HG02852 (cell line): ENCODE data around the gene CENPQ.

ENCODE experiments used
- ATAC-seq: cut with Tn5 transposase; IDR thresholded peaks from one replicate; pipeline ENCODE4 v1.9.1; 2021; ENCODE audit warnings: mild to moderate bottlenecking, moderate library complexity; ENCODE audit not compliant: unreplicated experiment

Gene CENPQ

DNA sequence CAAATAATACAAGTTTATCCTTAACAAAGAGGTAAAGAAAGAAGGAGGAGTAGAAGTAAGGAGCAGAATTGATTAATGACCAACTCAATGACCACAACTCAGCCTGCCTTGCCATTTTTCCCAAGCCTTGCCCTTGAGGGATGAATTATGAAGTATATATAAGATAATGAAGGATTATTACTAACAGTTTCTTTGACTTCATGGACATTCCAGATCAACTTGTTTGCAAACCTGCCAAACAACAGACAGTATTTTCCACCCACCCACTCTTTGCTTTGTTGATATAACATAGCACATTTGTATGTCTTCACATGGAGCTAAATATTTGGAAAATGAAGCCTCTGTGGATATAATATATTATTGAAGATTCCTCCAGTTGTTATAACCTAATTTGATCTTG is 77.4 kb downstream of the CENPQ start:
- no peak for ATAC-seq

DNA sequence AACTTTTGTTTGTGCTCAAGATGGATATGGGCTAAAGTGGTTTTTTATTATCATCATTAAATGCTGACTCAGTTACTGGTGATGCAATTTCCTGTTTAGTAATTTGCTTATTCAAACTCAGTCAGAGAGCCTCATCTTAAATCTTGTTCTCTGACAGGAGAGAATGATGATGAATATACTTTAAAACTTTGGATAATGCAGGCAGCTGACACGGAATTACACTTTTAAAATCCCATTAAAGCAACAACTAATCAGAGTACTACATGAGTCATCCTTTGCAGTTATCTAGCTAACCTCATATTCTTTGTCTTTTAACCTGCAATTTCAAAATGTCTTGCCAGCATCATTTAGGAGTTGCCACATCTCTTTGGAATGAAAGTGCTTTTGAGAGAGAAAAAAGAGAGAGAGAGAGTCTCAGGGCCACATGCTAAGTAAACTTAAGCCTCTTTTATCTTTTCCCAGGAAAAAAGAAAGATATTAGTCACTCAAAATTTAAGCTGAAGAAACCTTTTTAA is 78.1 kb downstream of the CENPQ start:
- ATAC-seq = no peak

DNA sequence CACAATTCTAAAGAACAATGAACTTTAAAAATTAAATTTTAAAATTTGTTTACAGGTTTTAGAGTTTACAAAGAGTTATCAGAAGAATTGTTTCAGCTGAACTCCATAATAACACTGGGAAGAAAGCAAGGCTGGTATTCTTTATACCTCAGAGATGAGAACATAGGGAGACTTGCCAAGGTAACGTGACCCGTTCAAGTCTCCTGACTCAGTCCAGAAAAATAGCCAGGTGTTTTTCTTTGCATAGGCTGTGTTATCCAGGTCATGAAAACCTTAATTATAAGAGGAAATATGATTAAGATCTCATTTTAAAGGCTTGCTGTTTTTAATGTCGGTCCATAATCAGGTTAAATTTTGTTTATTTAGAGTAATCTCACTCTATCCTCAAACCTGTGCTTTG is 78.8 kb downstream of the CENPQ start:
- ATAC-seq = no peak
